HG03520 (cell line): ENCODE measurements around the gene SUDS3.

Source experiments
- ATAC-seq: cut with Tn5 transposase; IDR thresholded peaks from one replicate; pipeline ENCODE4 v1.9.1; 2021; ENCODE audit warnings: mild to moderate bottlenecking, moderate library complexity; ENCODE audit not compliant: unreplicated experiment

SUDS3 gene

GRCh38 chr12:118439068-118439467 is 62.7 kb downstream of the SUDS3 start:
- ATAC-seq, result no peak

GRCh38 chr12:118446247-118446646 is 69.9 kb downstream of the SUDS3 start:
- no peak for ATAC-seq

- ATAC-seq, result no peak
These were observed 70.8 kb downstream of the SUDS3 start for GRCh38 chr12:118447181-118447580.

GRCh38 chr12:118448341-118448740 is 72.0 kb downstream of the SUDS3 start:
- ATAC-seq, result no peak

- ATAC-seq, result no peak
These were observed 79.0 kb downstream of the SUDS3 start for GRCh38 chr12:118455327-118455726.

- ATAC-seq, result no peak
These were observed 80.4 kb downstream of the SUDS3 start for GRCh38 chr12:118456741-118457140.

GRCh38 chr12:118459110-118459509 is 82.8 kb downstream of the SUDS3 start:
- ATAC-seq, result no peak

GRCh38 chr12:118463677-118464076 is 87.3 kb downstream of the SUDS3 start:
- ATAC-seq, result no peak

- no peak for ATAC-seq
These were observed 89.4 kb downstream of the SUDS3 start for GRCh38 chr12:118465706-118466105.
